NCI-H2196 treated with DMSO at 0.1 percent for 48 hours (cell line): ENCODE results near the gene THADA.
"Not testable (repeated sequence)": the region's sequence is repeated elsewhere in the genome, so short reads cannot be mapped to it uniquely, and the experiment has no call there.

Experiments used
- DNase-seq: peaks from one replicate; lab custom pipeline; 2025; ENCODE audit not compliant: unreplicated experiment; lab: John Stamatoyannopoulos, UW

Gene THADA

GRCh38 chr2:43393918-43394317 is 201.9 kb downstream of the THADA start:
- no peak for DNase-seq

- DNase-seq = no peak
Measured at GRCh38 chr2:43391878-43392215, 204.0 kb downstream of the THADA start.

GRCh38 chr2:43391201-43391877 is 204.5 kb downstream of the THADA start:
- no peak for DNase-seq

DNA sequence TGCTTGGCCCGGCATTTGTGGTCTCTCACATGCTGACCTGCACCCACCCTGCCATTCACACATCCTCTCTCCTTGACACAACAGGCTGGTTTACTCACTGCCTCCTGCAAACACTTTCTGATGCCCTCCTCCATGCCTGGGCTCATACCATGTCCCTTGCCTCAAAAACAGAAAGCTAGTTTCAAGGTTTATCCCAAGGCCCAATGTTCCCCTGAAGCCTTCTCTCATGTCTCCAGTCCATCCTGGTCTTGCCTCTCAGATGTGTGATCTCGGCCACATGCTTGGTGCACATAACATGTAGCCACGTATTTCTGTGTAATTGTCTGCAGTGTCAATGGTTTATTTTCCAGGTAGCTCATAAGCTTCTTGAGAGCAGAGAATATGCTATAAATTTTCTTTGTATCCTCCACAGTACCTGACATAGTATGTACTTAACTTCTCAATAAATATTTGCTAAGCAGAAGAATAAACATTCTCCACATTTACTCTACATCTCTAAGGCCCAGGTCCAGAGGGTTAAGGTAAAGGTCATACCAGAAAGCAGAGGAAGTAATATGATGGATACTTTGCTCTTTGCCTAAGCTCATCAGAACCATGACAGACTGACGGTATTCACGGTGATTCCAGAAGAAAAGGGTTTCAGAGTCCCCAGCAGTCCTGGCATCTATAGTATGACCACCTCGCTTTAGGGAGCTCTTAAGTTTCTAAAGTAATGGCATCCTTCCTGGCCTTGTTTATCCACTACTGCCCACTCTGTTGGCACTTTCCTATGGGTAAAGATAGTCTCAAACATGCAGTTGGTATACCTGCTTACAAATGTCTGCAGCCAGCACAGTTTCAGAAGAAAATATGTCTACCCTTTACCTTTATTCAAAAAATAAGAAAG is 206.0 kb downstream of the THADA start:
- DNase-seq = no peak

DNA sequence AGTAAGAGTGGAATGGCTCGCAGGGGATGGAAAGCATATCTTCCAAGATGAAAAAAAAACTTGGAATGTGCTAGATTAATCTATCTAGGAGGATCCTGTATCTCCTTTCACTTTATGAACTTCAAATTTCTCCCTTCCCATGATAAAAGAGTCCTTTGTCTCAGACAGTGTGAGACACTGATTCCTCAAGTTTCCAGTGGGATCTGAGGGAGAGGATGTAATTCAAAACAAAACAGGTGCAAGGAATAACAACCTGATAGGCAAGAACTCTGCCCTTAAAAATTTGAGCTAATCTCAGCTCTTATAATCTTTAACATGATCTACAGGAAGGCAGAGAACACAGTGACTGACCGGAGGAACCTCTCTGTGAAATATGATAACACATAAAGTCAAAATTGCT is 207.5 kb downstream of the THADA start:
- no peak for DNase-seq

GRCh38 chr2:43387092-43388062 is 208.5 kb downstream of the THADA start:
- DNase-seq = no peak

- DNase-seq = not testable (repeated sequence)
Measured at GRCh38 chr2:43386679-43387078, 209.2 kb downstream of the THADA start.

- no peak for DNase-seq
Measured at GRCh38 chr2:43384143-43384542, 211.7 kb downstream of the THADA start.

DNA sequence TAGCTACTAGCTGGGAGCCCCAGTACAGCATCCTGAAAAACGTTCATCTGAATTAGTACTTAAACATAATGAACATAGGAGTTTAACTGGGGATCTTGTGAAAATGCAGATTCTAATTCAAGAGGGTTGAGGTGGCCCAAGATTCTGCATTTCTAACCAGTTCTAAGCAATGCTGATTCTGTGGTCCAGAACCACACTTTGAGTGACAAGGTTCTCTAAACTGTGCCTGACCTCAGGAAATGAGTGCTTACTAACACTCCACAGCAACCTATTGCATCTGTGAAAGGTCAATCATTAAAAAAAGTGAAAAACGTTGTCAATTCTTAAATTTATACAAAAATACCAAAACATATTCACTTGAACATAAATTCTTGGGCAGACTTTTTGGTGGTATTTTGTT is 212.3 kb downstream of the THADA start:
- no peak for DNase-seq

DNA sequence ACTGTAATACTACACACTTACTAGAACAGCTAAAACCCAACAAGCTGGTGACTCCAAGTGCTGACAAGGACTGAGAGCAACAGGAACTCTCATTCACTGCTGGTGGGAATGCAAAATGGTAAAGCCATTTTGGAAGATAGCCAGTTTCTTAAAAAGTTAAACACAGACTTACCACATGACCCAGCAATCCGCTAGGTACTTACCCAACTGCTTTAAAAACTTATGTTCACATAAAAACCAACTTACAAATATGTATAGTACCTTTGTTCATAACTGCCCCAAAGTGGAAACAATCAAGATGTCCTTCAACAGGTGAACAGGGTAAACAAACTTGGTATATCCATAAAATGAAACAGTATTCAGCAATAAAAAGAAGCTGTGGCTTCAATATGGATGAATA is 216.3 kb downstream of the THADA start:
- DNase-seq = no peak

DNA sequence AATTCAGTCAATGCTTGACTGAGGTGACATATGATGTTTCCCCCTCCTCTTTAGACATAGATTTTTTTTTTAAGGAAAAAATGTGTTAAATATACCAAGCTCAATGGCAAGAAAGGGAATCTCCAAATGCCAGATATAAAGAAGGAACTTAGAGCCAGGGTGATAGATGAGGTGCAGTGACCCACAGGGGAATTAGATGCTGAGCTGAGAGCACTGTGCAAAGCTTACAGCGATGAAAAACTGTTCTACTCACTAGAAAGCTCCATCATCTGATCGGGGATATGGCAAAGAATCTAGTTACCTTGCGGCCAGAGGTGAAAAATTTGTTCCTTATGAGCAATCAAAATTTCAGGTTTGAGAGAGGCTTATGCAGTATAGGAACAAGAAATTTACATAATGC is 218.5 kb downstream of the THADA start:
- DNase-seq = no peak

GRCh38 chr2:43376523-43377198 is 219.2 kb downstream of the THADA start:
- DNase-seq = no peak

DNA sequence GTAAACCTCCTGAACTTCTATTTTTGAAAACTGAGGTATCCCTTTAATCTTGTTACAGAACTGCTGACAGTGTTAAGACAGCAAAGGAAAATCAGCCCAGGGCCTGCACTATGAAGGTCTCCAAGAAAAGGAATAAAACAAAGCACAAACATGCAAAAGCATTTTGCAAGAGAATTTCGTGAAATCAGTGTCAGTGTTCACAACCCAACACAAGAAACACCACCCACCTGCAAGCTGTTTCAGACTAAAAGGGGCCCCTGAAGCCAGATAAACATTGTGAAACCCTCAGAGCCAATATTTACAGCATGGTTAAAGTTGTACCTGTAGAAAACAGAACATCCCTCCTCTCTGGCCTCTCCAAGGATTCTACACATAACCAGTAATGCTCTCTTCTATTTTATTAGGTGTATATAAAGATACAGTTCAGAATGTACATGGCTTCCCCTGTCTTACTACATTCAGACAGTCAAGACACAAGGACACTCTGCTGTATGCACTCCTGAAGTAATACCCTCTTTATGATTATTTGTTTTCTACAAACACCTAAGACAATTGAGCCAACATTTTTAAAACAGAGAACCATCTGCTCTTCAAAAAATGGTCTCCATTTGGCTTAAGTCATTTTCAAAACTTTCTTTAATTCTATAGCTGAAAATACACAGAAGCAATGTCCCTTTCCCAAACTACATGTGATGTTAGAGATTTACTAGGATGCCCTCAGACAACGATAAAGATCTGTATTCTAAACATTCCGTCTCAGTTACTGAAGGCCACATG is 219.9 kb downstream of the THADA start:
- no peak for DNase-seq

DNA sequence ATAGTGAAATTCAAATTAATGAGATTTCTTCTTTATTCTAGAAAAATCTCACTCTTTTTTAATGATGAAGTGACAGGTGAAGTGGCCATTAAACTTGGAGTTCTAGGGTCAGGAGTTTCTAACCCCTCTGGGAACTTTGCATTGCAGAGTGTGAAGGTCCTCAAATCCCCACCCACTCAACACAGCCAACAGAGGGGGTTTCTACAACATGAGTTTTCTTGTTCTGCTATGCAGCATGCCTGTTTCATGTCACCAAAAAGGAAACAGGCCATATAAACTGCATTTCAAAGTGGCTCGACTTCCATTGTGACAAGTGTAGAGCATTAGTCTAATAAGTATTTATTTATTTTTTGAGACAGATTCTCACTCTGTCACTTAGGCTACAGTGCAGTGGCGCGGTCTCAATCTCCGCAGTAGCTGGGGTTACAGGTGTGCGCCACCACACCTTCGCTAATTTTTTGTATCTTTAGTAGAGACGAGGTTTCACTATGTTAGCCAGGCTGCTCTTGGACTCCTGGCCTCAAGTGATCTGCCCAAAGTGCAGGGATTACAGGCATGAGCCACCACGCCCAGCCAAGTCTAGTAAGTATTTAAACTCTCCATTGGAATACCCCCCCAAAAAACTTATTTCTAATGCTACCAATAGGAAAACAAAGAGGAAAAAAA is 223.3 kb downstream of the THADA start:
- DNase-seq = no peak

- DNase-seq = no peak
Measured at GRCh38 chr2:43370705-43371104, 225.1 kb downstream of the THADA start.

DNA sequence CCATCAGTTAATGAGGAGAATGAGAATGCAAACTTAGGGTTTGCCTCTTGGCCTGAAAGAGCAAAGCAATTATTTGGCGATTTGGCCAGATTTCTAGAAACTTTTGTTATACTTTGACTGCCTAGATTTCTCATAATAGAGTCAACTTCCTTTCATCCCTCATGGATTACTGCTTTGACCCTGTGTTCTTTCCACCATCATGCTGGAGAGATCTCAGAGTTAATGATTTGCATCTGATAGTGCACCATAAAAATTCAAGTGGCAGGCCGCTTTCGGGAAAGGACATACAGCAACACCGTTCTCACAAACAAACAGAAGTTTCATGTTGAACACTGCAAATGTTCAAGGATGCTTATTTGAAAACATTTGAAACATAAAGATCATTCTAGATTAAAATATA is 225.7 kb downstream of the THADA start:
- DNase-seq = no peak

DNA sequence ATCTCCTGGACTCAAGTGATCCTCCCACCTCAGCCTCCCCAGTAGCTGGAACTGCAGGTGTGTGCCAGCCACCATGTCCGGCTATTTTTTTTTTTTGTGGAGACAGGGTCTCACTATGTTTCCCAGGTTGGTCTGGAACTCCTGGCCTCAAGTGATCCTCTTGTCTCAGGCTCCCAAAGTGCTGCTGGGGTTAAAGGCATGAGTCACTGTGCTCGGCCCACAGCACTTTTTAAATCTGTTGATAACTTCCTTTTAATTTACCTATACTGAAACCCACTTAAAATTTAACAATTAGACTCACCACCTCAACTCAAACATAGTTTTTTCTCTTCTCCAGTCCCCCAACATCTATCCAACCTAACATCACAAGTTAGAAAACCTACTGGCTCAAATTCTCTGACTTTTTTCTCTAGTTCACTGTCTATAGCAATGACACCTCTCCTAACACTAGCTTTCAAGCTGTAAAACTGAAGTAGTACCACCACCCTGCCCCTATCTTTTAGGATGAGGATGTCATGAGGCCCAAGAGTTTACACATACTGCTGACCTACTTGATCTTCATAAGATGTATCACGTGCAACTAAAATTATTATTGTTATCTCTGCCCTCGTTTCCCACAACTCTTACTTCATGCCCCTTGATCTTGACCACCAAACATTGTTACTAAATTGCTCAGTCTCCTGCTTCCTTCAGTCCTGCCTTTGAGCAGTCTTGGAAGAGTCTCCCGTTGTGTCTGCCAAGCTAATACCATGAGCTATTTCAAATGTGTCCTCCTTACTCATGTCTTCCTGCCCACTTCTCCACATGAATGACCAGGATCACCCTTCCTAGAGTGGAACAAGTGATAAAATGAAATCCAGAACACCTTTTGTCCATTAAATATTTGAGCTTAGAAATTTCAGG is 227.1 kb downstream of the THADA start:
- no peak for DNase-seq

GRCh38 chr2:43367012-43367782 is 228.6 kb downstream of the THADA start:
- DNase-seq = no peak
